Stimulated activated CD8-positive, alpha-beta memory T cell treated with anti-CD3 and anti-CD28 coated beads, Interleukin-12 subunit alpha, Interleukin-12 subunit beta, amount 100 ng/mL, for 24 hours (primary cell): ENCODE results near the gene EHD4.
A peak's percentile ranks its signal among the peaks of the same experiment; 100 is the strongest.

Experiments used
- DNase-seq: peaks from one replicate; pipeline ENCODE4 v3.0.0-alpha.2; 2020; ENCODE audit errors: extremely low read depth

EHD4 gene

DNA sequence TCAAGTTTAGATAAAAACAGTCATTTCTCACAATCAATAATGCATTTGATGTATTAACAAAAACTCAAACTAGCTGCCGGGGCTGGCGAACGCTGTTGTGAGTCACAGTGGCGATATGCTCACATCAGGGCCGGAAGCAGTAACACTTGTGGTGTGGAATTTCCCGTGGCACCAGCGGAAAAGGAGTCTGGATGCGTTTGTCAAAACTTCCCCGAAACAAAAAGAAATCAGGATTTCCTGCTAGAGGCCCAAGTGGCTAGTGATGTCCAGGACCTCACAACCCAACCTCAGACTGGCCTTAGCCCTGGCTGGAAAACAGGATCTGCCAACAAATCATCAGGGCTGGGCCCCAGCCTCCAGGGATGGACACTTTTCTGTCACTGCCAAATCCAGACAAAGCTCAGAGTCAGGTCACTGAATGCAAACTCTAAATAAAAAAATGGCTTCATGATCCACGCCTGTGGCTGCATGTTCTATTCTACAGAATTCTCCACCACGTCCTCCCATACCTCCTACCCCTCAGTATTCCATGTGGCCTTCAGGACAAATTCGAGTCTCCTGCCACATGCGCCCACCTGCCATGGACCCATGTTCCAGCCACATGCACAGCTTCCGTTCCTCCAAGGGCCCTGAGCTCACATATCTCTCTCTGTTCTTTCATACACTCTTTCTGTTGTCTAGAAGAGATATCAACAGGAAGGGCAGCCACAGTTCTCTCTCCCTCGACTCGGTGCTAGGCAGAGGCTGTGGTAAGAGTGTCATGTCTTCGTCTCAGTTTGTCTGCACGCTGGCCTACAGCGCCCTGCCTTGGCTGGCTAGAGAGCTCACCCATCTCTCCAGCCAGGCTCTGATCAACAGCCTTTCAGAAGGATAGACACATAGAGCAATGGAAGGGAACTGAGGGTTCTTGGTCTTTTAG, 35.4 kb downstream of the EHD4 start:
- peak; percentile 39 for DNase-seq

DNA sequence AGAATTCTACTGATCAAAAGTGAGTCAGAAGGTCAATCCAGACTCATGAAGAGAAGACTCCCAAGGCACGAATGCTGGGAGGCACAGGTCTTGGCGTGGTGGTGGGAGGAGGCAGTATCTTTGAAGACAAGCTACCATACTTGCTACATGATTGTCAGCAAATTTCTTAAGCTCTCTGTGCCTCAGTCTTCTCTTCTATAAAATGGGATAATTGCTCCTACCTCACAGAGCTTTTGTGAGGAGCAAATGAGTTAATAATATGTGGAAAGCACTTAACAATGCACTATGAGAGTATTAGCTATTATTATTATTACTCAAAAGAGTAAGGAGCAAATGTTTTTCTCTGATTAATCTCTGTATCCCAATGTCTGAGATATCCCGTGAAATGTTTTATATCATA, 36.2 kb downstream of the EHD4 start:
- no peak for DNase-seq

GRCh38 chr15:41935566-41936020, 36.8 kb downstream of the EHD4 start:
- no peak for DNase-seq

- peak; percentile 25 for DNase-seq
Measured at GRCh38 chr15:41934843-41935242, 37.5 kb downstream of the EHD4 start.

DNA sequence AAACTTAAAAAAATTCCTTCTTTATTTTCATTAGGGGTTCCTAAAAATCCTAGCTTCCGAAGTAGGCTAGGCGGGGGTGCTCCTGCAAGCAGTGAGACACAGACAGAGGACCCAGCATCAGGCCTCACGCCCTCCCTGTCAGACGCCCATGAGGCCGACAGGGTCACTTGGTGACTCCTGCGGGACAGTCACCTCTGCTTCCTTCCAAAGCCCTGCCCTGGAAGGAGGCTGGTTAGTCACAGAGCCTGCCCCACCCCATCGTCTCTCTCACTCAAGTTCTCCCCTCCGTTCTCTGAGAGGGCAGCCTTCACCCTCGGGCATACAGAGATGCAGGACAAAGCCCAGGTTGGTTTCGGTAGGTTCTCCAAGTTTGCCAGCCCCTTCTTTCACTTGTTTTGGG, 38.6 kb downstream of the EHD4 start:
- no peak for DNase-seq

DNA sequence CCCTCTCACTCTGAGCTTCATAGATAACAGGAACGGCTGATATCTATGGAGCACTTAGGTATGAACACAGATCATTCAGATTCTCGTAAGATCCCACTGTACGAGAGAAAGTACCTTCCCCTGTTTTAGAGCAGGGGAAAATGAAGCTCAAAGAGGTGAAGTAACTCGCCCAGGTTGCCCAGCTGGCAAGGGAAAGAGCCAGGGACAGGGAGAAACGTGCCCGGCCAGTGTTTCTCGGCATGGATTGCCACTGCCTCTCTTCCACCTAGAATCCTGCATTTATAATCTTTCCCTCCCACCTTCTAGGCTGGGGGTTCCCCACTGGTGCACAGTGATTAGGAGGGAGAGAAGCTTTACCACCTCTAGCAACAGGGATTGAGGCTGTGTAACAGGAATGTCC, 39.0 kb downstream of the EHD4 start:
- DNase-seq = no peak

GRCh38 chr15:41932511-41933289, 39.7 kb downstream of the EHD4 start:
- DNase-seq = no peak

DNA sequence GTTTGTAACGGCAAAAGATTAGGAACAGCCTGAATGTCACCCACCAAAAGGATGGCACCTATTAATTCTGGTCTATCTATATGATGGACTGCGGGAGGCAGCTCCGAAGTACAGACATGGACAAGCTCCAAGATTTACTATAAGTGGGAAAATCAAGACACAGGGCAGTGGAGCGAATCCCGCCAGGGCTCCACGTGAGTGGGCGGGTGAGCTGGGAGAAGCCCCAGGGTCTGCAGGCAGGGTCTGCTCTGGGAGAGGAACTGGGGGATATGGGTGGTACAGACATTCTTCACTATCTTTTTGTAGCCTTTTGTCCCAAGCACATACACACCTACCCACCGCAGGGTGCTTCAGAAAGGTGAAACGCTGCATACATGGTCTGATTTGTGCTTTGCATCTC, 40.3 kb downstream of the EHD4 start:
- DNase-seq = no peak

- DNase-seq = no peak
Measured at GRCh38 chr15:41930867-41931222, 41.5 kb downstream of the EHD4 start.

- no peak for DNase-seq
Measured at GRCh38 chr15:41930221-41930866, 42.0 kb downstream of the EHD4 start.

DNA sequence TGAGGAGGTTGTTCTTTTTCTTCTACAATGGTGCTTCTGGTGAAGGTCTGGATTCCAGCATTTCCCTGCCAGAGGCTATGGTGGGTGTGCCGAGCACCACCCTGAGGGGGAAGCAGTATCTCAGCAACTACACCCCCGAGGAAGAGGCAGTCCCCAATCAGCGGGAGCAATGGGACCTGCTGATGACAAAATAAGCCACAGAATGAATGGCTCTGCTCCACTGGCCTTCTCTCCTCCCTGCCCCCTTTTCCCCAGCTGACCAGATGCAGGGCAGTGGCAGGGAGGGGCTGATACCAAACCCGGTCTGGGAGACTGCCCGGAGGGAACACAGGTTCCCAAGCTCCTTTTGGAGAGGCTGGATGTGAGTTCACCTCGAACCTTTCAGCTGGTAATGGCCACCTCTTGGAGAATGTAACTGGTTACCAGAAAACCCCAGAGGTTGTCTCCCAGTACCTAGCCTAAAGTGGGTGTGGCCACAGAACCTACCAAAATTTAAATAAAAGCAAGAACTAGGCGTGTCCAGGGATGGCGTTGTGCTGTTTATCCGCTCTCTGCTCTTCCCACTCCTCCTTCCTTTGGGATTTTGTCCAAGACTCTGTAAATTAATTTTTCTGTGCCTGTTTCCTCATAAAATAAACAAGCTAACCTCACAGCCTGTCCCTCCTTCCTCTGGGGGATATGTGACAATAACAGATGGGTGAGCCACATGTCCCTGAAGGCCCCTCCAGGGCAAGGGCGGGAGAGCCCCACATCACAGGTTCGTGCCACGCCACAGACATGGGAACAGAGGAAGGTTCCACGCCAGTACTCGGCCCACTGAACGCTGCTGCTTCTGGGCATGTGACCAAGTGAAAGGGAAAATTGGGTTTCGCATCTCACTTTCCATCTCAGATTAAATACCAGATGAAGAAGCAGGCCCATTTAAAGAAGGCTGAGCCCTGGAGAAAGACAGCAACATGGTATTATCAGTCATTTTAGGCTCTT, 43.4 kb downstream of the EHD4 start:
- no peak for DNase-seq

- no peak for DNase-seq
Measured at GRCh38 chr15:41928100-41928499, 44.3 kb downstream of the EHD4 start.

- no peak for DNase-seq
Measured at GRCh38 chr15:41927536-41927935, 44.8 kb downstream of the EHD4 start.

DNA sequence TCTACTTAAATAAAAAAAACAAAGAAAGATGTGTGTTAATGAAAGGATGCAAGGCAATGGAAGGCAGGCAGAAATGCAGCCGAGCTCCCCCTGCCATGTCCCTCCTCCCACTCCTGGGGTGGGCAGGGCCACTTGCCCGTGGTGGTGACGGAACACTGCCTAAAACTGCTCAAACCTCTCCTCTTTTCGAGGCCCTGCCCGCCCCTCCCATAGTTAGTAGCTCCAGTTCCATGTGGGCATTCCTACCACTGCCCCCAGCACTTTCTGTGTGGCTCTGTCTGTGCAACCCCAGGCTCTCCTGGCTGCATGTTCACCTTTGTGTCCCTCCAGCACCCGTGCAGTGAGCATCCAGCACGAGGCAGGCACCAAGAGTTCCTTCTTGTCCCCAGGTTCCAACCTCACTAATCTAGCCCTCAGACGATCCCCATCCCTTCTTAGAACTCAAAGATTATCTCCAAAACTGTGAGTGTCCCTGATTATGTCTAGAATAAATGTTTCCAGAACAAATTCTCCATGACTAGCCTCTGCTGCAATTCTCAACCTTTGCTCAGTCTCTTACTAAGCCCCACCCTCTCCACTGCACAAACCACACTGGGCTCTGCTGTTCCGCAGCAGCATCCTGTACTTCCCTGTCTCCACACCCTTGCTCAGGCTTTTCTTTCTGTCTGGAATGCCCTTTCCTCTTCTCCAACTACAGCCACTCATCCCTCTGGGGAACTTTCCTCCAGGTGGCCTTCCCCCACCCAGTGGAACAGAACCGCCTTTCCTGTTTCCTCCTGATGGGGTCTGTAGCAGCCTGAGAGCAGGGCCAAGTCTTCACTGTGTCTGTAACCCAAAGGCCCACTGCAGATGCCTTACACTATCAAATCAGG, 45.9 kb downstream of the EHD4 start:
- DNase-seq = no peak

DNA sequence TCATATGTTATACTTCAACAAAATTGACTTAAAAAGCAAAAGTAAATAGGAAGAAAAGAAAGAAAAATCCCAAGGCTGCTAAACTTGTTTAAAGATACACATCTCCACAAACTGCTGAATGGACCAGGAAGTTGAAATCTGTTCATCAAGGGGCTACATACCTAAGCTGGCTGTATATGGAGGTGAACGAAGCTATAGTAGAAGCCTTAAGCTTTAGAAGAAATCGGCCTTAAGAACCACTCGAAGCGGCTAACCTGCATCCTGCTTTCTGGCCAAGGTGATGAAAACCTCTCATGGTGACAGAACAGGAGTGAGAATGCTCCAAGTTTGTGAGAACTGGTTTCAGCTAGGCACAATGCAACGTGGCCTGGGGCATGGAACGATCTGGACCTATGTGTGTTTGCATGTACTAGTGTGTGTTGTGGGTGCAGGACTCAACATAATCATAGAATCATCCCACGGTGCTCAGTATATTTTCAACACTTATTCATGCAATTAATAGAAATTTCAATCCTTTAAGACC, 47.2 kb downstream of the EHD4 start:
- DNase-seq = no peak

GRCh38 chr15:41923401-41923997, 48.9 kb downstream of the EHD4 start:
- DNase-seq = no peak

- DNase-seq = no peak
Measured at GRCh38 chr15:41922353-41922752, 50.0 kb downstream of the EHD4 start.

DNA sequence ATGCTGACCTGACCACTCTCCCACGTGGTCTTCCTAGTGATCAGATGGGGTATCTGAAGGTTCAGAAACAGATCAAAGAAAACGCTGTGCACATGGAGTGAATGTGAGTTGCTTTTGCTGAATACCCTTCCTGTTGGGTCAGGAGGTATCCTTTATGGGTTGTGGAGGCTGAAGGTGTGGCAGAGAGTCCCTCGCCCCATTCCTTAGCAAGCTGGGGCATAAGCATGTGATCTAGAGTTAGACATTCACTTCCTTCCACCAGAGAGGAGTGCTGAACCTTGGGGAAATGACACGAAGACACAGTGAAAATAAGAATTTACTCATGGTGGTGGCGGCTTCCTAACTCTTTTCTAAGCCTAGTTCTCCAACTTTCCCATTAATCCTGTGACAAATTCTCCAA, 50.7 kb downstream of the EHD4 start:
- DNase-seq = no peak

DNA sequence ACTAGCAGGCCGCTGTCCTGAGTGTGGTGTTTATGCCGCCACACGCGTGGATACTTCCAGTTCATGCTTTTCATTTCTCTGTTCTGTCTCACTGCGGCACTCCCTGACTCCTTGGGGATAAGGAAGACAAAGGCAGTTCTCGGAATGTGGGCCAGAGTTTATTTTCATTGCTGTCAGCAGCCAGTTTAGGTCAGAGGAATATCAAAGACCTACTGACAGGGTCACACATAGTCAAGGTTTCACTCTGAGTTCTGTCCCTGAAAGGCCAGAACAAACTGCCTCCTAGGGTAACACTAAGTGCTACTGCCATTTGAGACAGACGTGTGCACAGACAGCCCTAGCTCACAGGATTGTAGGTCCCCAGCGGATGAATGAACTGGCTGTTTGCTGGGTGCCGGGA, 51.2 kb downstream of the EHD4 start:
- DNase-seq = no peak
